GM18519 (cell line): ENCODE results near the gene USP7.

Source experiments
- ATAC-seq: cut with Tn5 transposase; IDR thresholded peaks from one replicate; pipeline ENCODE4 v1.9.1; 2021; ENCODE audit warnings: mild to moderate bottlenecking, moderate library complexity; ENCODE audit not compliant: unreplicated experiment, low FRiP score

Gene USP7

DNA sequence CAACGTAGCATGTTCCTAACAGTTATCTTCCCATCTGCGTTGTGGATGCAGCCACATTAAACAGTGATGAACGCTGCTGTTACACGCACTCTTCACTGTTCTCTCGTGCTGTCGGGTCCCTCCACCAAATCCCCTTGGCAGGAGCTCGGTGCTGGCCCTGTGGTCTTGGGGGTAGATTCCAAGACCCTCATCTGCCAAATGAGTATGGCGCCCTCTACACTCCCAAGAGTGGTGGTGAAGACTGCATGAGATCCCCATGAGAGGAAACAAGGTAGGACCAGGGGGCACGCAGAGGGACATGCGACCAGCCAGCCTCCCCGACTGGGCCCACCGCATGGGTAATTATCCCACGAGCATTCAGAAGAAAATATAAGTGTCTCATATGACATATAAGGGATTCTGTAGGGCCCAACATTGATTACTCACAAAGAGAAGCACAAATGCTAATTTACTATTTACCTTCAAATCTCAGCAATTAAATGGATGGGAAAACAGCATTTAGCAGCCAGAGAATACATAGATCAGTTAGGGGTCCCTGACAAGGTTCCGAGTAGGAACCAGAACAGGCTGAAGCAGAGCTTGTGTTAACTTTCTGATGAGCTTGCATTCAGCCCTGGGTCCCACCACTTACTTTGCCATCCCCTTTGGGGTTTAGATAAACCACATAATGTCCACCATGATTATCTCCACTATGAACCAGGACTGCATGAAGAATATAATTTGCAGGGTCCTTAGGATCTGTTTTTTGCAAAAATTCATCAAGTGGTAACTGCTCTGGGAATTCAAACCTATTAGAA, 57.7 kb downstream of the USP7 start:
- no peak for ATAC-seq

DNA sequence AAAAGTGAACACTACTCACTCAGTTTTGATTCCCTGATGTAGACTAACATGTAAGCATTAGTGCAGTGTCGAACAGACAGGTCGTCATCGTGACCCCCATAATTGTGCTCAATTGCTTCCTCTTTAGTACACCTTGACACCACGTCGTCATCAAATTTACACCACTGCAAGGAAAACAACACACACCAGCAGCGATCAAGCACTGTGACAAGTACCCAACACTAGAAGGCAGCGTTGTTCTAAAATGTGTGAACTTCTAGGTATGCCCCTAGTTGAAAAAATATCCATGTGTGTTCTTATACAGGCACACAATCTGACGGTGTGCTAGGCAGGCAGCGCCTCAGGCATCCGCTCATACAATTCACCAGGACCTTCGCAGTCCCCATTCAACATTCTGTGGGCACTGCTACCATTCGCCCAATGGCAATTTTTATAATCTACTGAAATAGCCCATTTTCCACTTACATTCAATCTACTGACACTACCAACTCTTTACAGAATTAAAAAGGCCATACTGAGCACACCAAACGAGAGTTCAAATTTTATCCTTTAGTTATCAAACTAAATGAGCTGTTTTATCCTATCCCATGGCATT, 58.4 kb downstream of the USP7 start:
- no peak for ATAC-seq

DNA sequence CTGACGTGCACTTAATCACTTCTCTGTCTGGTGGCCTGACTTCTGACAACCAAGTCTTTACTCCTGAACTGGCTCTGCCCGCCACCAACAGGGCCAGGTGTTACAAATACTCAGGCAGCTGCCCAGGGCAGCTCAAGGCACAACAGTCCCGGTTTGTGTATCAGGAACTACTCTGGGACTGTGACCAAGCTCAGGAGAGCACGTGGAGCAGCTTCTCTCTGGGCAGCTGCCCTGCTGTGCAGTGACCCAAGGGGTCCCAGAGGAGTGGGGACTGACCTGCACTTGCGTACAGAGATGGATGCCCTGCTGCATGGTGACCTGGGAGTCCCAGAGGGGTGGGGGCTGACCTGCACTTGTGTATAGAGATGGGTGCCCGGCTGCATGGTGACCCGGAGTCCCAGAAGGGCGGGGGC, 59.7 kb downstream of the USP7 start:
- ATAC-seq = no peak

DNA sequence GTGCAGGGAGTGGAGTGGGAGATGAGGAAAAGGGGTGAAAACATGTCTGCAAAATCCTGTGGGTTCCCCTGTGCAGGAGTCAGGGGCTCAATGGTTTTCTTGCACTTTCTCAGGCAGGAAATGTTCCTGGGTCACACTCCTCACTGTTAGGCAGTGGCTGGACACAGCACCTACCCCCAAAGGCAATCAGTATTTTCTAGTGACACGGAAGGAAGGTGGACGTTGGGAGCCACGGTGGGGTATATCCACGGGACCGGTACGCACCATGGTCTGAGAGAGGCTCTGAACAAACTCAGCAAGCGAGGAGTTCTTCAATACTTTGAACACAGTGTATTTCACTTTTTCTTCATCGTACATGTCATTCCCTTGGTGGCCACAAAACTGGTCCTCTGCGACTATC, 60.7 kb downstream of the USP7 start:
- ATAC-seq = no peak

DNA sequence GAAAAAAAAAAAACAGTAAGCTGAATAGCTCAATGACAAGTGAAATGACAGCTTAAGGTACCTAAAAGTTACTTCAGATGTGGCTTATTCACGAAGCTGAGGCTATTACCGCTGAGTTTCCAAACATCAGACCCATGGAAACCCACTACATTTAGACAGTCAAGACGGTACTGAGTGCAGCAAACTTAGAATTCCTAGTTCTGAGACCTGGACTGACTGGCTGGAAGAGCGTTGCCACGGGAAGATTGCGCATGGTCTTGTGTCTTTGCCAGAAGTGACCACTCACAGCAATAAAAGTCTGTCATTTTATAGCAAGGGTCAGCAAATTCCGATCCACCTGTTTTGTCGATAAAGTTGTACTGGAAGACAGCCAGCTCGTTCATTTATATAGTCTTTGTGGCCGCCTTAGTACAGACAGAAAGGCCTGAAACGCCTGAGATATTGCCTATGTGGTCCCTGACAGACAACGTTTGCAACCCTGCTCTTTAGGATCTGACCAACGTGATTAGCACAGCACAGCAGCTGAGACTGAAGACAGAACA, 62.3 kb downstream of the USP7 start:
- ATAC-seq = no peak

DNA sequence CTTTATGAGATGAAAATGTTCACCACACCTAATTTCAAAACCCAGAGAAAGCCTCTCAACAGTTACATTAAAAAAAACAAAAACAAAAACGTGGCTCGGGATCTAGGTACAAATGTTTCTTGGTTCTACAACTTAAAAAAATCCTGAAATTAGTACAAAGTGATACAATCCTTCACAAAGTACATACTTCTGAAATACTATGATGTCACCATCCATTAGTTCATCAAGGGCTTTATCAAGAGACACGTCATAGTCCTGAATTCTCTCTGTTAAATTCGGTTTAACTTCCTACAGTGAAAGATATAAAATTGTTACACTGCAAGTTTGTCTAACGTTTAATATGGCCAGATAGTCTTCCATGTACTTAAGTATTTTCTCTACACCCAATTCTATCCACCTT, 63.4 kb downstream of the USP7 start:
- no peak for ATAC-seq

DNA sequence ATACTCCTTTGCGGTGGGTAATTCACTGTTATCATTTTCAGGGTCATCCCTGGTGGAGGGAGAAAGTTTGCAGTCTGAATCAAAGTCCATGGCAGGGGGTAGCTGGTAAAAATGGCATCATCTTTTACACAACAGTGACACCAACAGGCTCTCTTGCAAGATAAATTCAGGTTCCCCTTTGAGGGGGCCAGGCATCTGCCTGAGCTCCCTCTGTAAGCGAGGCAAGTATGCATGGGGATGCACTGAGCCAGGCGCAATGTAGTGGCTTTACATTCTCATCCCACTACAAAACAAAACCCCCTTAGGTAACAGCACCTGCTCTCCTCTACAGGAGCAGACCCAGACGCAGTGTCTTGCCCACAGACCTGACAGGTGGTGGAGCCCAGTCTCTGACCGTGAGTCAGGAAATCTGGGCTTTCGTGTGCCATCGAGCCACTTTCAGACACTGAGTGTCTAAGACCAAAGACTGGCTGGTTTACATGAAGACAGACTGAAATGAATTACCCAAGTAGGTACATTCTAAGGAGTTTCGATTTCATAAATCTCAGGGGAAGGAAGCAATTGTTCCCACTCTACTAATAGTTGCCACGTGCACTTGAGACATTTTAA, 63.9 kb downstream of the USP7 start:
- ATAC-seq = no peak

DNA sequence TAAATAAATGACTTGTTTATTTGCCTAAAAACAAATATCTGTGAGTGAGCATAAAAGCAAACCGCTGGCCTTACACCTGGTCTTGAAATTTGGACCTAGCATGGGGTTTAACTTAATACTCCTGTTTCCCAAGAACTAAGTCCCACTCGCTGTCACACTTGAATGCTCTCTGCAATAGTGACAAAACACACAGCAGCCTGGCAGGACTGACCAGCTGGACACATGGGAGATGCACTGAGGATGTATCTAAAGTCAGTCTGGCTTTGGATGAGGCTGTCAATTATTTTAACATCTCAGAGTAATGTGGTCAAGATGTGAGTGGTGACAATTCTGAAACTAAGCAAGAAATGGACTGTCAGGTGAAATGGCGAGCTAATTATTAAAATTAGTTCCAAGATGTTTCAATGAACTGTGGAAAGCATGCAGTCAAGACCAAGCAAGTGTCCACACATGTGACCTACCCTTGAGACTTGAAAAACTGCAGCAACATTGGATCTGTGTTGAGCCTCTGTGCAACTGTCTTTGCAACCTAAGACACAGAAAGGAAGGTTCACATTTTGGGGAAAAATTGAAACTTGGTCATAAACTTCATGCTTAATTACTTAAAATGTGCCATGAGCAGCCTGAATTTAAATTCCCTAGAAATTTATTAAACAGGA, 64.9 kb downstream of the USP7 start:
- ATAC-seq = no peak

DNA sequence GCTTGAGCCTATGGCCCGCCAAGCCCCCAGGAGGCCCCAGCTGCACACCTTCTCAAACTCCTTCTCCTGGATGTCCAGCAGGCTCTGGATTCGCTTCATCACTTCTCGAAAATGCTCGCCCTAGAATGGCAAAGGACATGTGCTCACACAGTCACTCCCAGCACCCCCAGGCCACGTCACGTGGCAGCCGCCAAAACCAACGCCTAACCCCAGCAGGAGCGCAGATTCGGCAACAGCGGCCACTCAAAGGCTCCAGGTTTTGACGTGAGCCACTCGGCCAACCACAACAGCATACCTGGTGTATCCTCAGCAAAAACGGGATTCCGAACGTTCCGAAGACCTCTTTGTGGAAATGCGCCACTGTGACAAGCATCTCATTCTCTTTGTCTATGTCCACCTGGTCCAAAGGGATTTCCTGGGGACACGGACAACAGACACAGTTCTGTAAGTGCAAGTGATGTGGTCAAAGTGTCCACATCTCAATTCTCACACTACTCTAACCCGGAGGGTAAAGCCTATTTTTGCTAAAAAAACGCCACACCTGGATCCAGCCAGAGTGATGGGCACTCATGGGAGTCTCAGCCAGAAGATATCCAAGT, 68.9 kb downstream of the USP7 start:
- ATAC-seq = no peak

DNA sequence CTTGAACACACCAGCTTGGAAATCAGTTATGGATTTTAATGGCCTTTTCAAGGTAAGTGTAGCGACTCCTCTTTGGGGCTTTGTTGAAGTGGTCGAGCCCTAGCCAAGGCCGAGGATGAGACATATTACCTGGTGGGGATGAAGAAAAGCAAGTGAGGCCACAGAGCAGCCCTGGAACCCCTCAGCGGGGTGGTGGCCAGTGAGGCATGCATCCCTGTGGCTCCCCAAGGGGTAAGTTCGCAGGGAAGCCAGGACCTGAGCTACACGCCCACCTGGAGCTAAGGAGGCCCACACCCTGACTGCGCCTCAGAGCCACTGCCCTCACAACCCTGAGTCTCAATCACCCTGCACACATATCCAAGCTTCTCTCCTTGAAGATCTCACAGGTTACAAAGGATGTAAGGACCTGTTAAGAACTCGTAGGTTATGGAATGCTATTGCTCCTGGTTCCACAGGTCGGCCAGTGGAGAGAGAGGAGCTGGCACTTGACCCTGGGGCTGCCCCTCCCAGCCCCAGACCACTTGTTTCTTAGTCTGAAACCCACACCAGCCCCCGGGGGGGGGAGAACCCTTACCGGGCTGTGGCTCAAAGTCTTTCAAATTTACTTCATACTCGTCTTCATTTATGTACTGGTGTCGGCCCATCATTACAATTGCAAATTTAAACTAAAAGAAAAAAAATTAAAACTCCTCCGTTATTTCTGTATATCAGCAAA, 69.6 kb downstream of the USP7 start:
- ATAC-seq = no peak

DNA sequence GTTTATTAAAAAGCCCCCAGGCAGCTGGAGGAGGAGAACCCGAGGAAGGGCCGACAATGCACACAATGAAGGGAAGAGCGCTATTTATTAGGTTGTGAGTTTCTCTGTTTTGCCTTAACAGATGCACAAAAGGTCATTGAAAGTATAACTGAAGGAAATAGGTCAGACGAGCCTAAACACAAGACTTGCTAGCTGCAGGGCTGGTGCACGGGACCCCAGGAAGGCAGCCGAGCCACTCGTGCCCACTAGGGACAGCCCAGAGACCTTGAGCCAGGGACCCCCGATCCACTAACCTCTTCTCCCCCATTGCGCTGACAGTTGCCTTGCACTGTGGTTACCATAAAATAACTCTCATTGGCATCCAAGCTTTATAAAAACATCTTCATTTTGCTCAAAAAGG, 70.3 kb downstream of the USP7 start:
- no peak for ATAC-seq

DNA sequence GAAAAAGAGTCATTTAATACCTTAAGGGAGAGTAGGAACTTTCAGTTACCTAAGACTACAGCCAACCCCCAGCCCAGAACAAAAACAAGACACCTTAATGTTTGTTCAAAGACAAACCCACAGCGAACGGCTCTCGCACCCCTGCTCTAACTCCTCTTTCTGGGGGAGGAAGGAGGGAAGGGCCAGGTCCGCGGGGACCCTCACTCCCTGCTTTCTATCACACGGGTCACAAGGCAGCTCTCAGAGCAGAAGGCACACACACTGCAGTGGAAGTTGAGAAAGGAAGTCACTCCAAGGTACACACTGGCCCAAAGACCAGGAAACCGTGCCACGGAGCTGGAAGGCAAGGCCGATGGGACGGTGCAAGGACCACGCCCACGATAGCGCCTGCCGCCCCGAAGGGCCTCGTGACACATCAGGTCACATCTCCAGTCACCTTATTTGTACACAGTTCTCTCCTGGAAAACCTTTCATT, 71.6 kb downstream of the USP7 start:
- peak; percentile 17 for ATAC-seq

DNA sequence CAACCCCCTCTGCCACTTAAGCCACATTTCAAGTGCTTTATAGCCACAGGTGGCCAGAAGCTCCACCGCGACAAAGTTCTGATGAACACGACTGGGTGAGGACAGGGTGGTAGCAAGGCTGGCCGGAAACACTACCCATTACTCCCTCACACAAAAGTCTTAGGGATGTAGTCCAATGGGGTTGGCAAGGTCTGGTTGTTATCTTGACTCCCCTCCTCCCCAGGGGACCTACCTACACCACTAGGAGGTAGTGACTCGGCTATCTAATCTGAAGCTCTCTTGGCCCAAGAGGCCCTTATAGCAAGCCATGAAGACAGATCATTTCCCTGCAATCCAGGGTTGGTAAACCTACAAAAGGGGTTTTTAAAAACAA, 73.2 kb downstream of the USP7 start:
- ATAC-seq = no peak

DNA sequence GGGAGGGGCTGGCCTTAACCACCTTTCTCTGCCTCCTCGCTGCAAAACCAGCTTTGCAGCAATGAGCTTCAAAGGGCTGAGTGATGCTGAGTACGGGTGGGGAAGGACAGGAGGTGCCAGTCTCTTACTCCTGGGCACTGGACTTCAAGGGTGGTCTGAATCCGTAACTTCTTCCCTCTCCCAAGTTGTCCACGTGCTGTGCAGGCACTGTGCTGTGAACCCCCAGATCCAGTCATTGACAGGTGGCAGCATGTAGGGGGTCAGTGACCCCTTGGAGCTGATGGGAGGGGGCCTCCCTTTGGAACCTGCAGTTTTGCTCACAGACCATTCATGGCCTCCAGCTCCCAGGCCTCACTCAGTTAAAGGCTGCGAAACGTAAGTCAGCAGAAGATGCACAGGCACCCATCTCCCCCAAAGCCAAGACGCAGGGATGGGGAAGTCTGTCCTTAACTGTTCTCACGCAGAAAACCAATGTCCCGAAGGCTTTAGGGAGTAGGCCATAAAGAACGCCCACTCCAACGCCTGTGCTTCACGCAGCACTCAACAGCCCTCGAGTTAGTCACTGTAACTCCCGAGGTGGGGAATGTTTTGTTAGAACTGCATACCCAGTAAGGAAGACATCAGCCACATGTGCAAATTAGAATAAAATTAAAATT, 73.7 kb downstream of the USP7 start:
- no peak for ATAC-seq

DNA sequence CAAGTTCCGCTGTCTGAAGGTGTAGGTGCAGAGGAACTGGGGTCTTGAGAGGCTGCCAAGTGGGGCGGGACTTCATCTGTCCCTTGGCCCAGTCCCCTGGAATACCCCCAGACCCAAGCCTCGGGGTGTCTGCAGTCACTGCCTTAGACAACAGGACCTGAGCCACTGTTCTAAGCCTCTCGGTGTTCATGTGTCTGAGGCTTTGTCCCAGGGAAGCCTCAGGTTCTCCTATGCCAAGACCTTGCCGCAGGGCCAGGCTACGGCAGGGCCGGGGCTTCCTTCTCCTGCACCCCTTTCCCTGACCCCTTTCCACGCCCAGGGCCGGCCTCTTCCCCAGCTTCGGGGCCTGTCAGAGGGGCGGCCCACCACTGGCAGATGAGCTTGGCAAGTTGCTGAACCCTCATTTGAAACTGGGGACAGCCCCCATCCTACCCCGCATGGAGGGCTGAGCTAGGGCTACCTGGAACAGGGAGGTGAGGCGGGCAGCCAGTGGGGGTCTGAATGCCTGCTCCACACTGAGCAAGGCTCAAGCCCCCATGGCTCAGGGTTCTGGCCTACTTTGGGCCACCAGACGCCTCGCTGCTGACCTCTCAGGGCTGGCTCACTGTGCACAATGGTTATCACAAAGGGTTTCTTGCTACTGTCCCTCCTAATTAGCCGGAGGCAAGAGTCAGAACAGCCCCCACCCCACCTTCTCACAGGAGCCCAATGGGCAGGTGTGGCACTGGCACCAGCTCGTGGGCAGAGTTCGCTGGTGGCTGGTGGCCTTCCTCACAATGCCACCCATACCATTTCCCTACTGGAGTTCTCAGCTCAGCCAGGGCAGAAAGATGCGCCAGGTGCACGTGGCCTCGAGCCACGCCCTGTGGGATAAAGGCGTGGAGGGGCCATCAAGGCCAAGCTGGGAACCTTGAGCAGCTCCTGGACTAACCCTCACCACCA, 74.5 kb downstream of the USP7 start:
- ATAC-seq = no peak

DNA sequence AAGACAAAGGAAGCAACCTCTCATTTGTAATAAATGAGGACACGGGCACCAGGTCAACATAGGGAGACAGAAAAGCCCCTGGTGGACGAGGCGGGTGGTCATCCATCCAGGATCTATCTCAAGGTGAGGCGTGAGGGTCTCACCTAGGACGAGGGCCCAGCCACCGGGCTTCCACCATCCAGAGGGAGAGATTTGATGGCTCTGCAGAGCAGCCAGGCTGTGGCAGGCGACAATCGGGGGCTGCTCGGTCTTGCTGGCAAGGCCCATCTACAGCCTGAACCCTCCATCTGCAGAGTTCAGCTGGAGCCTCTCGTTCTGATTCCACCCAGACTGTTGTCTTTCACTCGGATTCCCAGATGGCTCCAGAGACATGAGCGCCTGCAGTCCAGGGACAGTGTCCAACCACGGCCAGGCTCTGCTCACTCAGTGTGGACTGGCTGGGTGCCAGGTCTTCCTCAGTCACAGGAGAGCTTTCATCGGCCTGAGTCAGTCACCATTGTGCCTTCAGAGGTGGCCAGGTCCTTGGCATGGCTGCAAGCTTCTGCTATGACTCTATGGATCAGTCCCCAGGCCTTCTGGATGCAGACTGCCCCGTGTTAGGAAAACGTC, 75.7 kb downstream of the USP7 start:
- no peak for ATAC-seq

DNA sequence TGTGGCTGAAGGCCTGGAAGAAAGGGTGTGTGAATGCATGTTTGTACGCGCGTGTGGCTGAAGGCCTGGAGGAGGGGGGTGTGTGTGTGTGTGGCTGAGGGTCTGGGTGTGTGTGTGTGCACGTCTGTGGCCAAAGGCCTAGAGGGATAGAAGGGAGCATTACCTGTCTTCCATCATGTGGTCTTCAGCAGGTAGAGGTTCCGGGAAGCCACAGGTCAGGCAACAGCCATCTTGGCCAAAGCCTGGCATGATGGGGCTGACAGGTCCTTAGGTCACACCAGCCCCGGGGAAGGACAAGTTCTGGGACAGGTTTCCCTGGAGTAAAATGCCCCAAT, 76.3 kb downstream of the USP7 start:
- no peak for ATAC-seq
